Astrocyte (in vitro differentiated cells and primary cell): Measurements from ENCODE around the gene LGR4. TPM values are rescaled to one million over a fixed set of nuclear protein-coding genes. Genes with fewer than 3 reads are reported as not detected.

Experiments used
- DNase-seq: peaks from one replicate; pipeline ENCODE4 v3.0.0-alpha.2; 2010; ENCODE audit warnings: low read depth
- FAIRE-seq: peaks from 2 replicates; lab custom pipeline; 2011; peaks lifted over from hg19 to GRCh38; lab: Jason Lieb, UNC
- H2AFZ ChIP-seq: 2 replicates; pipeline ENCODE4 v1.6.0; 2012; ENCODE audit warnings: low read depth, low read length, inconsistent platforms
- H3K27ac ChIP-seq: 2 replicates; pipeline ENCODE4 v1.5.1; 2011; ENCODE audit warnings: low read depth, low read length, inconsistent platforms
- H3K27me3 ChIP-seq: 2 replicates; pipeline ENCODE4 v1.6.0; 2011; ENCODE audit warnings: low read length, inconsistent platforms; ENCODE audit not compliant: insufficient read depth
- H3K36me3 ChIP-seq: 2 replicates; pipeline ENCODE4 v1.5.1; 2011; ENCODE audit warnings: low read length, inconsistent platforms; ENCODE audit not compliant: insufficient read depth
- H3K4me1 ChIP-seq: 2 replicates; pipeline ENCODE4 v1.5.1; 2011; ENCODE audit warnings: low read length, inconsistent platforms; ENCODE audit not compliant: insufficient read depth
- H3K4me2 ChIP-seq: 2 replicates; pipeline ENCODE4 v1.6.0; 2012; ENCODE audit warnings: low read length, inconsistent platforms
- H3K4me3 ChIP-seq: 2 replicates; pipeline ENCODE4 v1.5.1; 2011; ENCODE audit warnings: low read depth, mild to moderate bottlenecking, low read length, inconsistent platforms; ENCODE audit not compliant: insufficient read depth
- H3K79me2 ChIP-seq: 2 replicates; pipeline ENCODE4 v1.6.0; 2012; ENCODE audit warnings: mild to moderate bottlenecking, low read length, inconsistent platforms; ENCODE audit not compliant: insufficient read depth
- H3K9ac ChIP-seq: 2 replicates; pipeline ENCODE4 v1.6.0; 2012; ENCODE audit warnings: mild to moderate bottlenecking, low read length, inconsistent platforms
- H3K9me3 ChIP-seq: 2 replicates; pipeline ENCODE4 v1.5.1; 2012; ENCODE audit warnings: low read depth, mild to moderate bottlenecking, low read length, inconsistent platforms; ENCODE audit not compliant: insufficient read depth
- H4K20me1 ChIP-seq: 2 replicates; pipeline ENCODE4 v1.6.0; 2012; ENCODE audit warnings: low read length, inconsistent platforms; ENCODE audit not compliant: insufficient read depth
- H3K27ac Mint-ChIP-seq: one replicate; pipeline ENCODE4 v1.8.0; 2021; ENCODE audit warnings: mild to moderate bottlenecking, mixed read lengths; ENCODE audit not compliant: unreplicated experiment
- H3K27me3 Mint-ChIP-seq: one replicate; pipeline ENCODE4 v1.8.0; 2021; ENCODE audit warnings: low read depth, mixed read lengths; ENCODE audit not compliant: unreplicated experiment
- H3K36me3 Mint-ChIP-seq: one replicate; pipeline ENCODE4 v1.8.0; 2021; ENCODE audit warnings: low read depth, mixed read lengths; ENCODE audit not compliant: unreplicated experiment
- H3K4me1 Mint-ChIP-seq: one replicate; pipeline ENCODE4 v1.8.0; 2021; ENCODE audit warnings: low read depth, mixed read lengths; ENCODE audit not compliant: unreplicated experiment
- H3K4me3 Mint-ChIP-seq: one replicate; pipeline ENCODE4 v1.8.0; 2021; ENCODE audit warnings: mild to moderate bottlenecking, moderate library complexity, mixed read lengths; ENCODE audit not compliant: unreplicated experiment
- H3K9me3 Mint-ChIP-seq: one replicate; pipeline ENCODE4 v1.8.0; 2021; ENCODE audit warnings: mild to moderate bottlenecking, mixed read lengths; ENCODE audit not compliant: unreplicated experiment
- EZH2 ChIP-seq: IDR thresholded peaks from 2 replicates; pipeline ENCODE4 v1.6.1; 2012; ENCODE audit warnings: mild to moderate bottlenecking, low read length, inconsistent platforms; ENCODE audit not compliant: insufficient read depth
- total RNA-seq: library from RNA; stranded (reverse); gene quantifications from 2 replicates; pipeline ENCODE4 v1.2.1, GENCODE V29; 2021
- TF ChIP-seq, protein P1 (sequence below): IDR thresholded peaks from 2 replicates; pipeline ENCODE4 v1.5.1; 2011; ENCODE audit warnings: low read depth, mild to moderate bottlenecking, inconsistent platforms, low read length, moderate library complexity; ENCODE audit not compliant: insufficient read depth

LGR4 gene
- total RNA-seq, 1 donor from 2014 or later: 50.0 TPM

DNA sequence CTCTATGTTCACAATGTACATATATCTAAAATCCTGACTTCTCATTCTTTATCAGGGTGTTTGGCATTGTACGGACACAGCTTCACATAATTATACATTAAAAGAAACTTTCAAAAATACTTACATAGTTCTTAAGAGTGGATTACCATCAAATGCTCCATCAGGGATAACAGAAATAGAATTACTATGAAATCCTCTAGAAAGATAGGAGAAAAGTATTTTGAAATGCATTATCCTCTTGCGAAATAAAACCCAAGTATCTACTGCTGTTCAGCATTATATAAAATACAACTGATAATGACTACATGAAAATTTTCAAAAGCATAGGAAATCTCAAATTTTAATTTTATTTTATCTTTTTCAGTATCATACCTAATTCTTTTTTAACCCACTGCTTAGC lies 91.8 kb downstream of the LGR4 start:
- H3K4me2 ChIP-seq: no peak overlapping the region
- H3K9me3 ChIP-seq: no peaks in the 10 kb centered on the region
- H3K4me3 Mint-ChIP-seq: no peak overlapping the region
- peaks cover 30% of the 10 kb centered on the region for H3K36me3 ChIP-seq
- H3K9ac ChIP-seq: no peak overlapping the region
- H3K4me3 ChIP-seq: no peak overlapping the region
- H3K27me3 Mint-ChIP-seq: no peaks in the 10 kb centered on the region
- FAIRE-seq (no peak), DNase-seq (no peak)
- H3K9me3 Mint-ChIP-seq: no peaks in the 10 kb centered on the region
- H4K20me1 ChIP-seq: no peaks in the 10 kb centered on the region
- H3K27me3 ChIP-seq: no peaks in the 10 kb centered on the region
- TF ChIP-seq, protein P1, sequence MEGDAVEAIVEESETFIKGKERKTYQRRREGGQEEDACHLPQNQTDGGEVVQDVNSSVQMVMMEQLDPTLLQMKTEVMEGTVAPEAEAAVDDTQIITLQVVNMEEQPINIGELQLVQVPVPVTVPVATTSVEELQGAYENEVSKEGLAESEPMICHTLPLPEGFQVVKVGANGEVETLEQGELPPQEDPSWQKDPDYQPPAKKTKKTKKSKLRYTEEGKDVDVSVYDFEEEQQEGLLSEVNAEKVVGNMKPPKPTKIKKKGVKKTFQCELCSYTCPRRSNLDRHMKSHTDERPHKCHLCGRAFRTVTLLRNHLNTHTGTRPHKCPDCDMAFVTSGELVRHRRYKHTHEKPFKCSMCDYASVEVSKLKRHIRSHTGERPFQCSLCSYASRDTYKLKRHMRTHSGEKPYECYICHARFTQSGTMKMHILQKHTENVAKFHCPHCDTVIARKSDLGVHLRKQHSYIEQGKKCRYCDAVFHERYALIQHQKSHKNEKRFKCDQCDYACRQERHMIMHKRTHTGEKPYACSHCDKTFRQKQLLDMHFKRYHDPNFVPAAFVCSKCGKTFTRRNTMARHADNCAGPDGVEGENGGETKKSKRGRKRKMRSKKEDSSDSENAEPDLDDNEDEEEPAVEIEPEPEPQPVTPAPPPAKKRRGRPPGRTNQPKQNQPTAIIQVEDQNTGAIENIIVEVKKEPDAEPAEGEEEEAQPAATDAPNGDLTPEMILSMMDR: no peak
- no peak for TF ChIP-seq EZH2
- no peak overlapping the region for H3K27ac Mint-ChIP-seq
- peaks cover 23% of the 10 kb centered on the region for H3K4me1 Mint-ChIP-seq
- H3K4me1 ChIP-seq: peaks cover 15% of the 10 kb centered on the region
- no peaks in the 10 kb centered on the region for H3K79me2 ChIP-seq
- H3K36me3 Mint-ChIP-seq: no peaks in the 10 kb centered on the region
- H2AFZ ChIP-seq: no peak overlapping the region
- H3K27ac ChIP-seq: no peak overlapping the region

DNA sequence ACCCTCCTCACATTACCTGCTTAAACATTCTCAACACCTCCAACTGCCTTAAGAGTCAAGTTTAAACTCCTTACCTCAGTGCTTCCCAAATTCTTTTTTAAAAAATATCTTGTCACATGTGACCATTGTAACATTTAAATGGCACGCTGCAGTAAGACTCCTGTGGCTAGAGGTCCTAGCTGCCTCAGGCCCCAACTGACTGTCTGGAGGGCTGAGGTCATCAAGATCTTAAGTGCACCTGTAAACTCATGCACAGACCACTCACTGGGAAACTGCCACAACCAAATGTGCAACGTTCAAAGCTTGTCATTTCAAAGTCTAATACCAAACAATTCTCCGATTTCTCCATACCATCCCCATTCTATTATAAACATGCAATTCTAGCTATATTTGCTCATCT lies 93.1 kb downstream of the LGR4 start:
- DNase-seq: no peak
- H3K4me3 Mint-ChIP-seq: no peak overlapping the region
- FAIRE-seq: no peak
- H3K9me3 Mint-ChIP-seq: no peaks in the 10 kb centered on the region
- H3K36me3 Mint-ChIP-seq: no peaks in the 10 kb centered on the region
- peaks cover 28% of the 10 kb centered on the region for H3K36me3 ChIP-seq
- H3K4me2 ChIP-seq: no peak overlapping the region
- H3K9ac ChIP-seq: no peak overlapping the region
- TF ChIP-seq, protein P1: no peak
- TF ChIP-seq EZH2: no peak
- no peak overlapping the region for H3K27ac Mint-ChIP-seq
- H3K27ac ChIP-seq: no peak overlapping the region
- no peaks in the 10 kb centered on the region for H3K9me3 ChIP-seq
- no peaks in the 10 kb centered on the region for H3K79me2 ChIP-seq
- H4K20me1 ChIP-seq: no peaks in the 10 kb centered on the region
- H3K4me1 Mint-ChIP-seq: peaks cover 12% of the 10 kb centered on the region
- no peaks in the 10 kb centered on the region for H3K27me3 Mint-ChIP-seq
- H3K4me3 ChIP-seq: no peak overlapping the region
- H3K27me3 ChIP-seq: no peaks in the 10 kb centered on the region
- peaks cover 3% of the 10 kb centered on the region for H3K4me1 ChIP-seq
- no peak overlapping the region for H2AFZ ChIP-seq

DNA sequence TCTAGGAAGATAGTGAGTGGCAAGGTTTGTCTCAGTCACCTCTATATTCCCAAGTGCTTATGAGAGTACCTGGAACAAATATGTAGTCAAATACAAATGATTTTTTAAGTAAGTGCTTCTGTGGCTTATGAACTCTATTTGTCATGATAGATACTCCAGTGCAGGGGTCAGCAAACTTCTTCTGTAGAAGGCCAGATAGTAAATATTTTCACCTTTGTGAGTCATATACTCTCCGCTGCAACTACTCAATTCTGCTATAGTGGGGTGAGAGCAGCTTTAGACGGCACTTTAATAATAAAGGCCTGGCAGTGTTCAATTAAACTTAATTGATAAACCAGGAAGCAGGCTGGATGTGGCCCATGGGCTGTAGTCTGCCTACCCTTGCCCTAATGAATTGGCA lies 97.2 kb downstream of the LGR4 start:
- Histone ChIP-seq H4K20me1 (no peaks in the 10 kb centered on the region), H2AFZ (no peak overlapping the region), H3K79me2 (no peaks in the 10 kb centered on the region), H3K27me3 (no peaks in the 10 kb centered on the region), H3K27ac (no peak overlapping the region), H3K36me3 (peaks cover 26% of the 10 kb centered on the region), H3K9ac (no peak overlapping the region), H3K4me3 (no peak overlapping the region), H3K4me1 (no peaks in the 10 kb centered on the region), H3K9me3 (no peaks in the 10 kb centered on the region), H3K4me2 (no peak overlapping the region)
- FAIRE-seq (no peak), DNase-seq (no peak)
- Mint-ChIP-seq H3K27ac (no peak overlapping the region), H3K27me3 (no peaks in the 10 kb centered on the region), H3K4me3 (no peak overlapping the region), H3K36me3 (peaks cover 8% of the 10 kb centered on the region), H3K9me3 (no peaks in the 10 kb centered on the region), H3K4me1 (peaks cover 9% of the 10 kb centered on the region)
- TF ChIP-seq, protein P1: no peak
- no peak for TF ChIP-seq EZH2
